Astrocyte (in vitro differentiated cells and primary cell): ENCODE results near the gene EAF1.

Source experiments
- CTCF ChIP-seq: IDR thresholded peaks from 2 replicates; pipeline ENCODE4 v1.5.1; 2011; ENCODE audit warnings: low read depth, mild to moderate bottlenecking, inconsistent platforms, low read length, moderate library complexity; ENCODE audit not compliant: insufficient read depth
- EZH2 ChIP-seq: IDR thresholded peaks from 2 replicates; pipeline ENCODE4 v1.6.1; 2012; ENCODE audit warnings: mild to moderate bottlenecking, low read length, inconsistent platforms; ENCODE audit not compliant: insufficient read depth

DNA sequence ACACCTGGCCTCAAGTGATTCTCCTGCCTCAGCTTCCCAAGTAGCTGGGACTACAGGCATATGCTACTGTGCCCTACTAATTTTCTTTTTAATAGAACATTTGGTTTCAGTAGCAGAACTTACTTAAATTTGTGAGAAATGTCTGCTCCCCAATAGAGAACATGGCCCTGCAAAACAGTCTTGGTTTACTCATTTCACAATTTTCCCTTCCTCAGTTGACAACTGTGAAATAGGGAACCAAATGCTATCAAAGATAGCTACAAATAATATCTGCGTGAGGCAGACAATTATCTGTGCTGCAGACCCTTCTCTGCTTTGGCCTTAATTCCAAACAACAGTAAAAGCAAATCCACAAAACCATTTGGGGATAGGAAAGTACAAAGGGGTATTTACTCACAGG, 22.6 kb upstream of the EAF1 start:
- TF ChIP-seq CTCF (no peak), EZH2 (no peak)
